SW480 (cell line): ENCODE data around the gene WBP2.

Source experiments
- DNase-seq: peaks from one replicate; pipeline ENCODE4 v3.0.0-alpha.2; 2016; ENCODE audit warnings: low spot score

WBP2 gene

GRCh38 chr17:75827308-75828075 is 27.6 kb downstream of the WBP2 start:
- DNase-seq = no peak

- DNase-seq = no peak
Observed at GRCh38 chr17:75826561-75827307, 28.4 kb downstream of the WBP2 start.

- no peak for DNase-seq
Observed at GRCh38 chr17:75825748-75826370, 29.3 kb downstream of the WBP2 start.

GRCh38 chr17:75825149-75825552 is 30.0 kb downstream of the WBP2 start:
- DNase-seq = no peak

GRCh38 chr17:75824666-75825065 is 30.5 kb downstream of the WBP2 start:
- DNase-seq = no peak

- DNase-seq = no peak
Observed at GRCh38 chr17:75824050-75824552, 31.0 kb downstream of the WBP2 start.

DNA sequence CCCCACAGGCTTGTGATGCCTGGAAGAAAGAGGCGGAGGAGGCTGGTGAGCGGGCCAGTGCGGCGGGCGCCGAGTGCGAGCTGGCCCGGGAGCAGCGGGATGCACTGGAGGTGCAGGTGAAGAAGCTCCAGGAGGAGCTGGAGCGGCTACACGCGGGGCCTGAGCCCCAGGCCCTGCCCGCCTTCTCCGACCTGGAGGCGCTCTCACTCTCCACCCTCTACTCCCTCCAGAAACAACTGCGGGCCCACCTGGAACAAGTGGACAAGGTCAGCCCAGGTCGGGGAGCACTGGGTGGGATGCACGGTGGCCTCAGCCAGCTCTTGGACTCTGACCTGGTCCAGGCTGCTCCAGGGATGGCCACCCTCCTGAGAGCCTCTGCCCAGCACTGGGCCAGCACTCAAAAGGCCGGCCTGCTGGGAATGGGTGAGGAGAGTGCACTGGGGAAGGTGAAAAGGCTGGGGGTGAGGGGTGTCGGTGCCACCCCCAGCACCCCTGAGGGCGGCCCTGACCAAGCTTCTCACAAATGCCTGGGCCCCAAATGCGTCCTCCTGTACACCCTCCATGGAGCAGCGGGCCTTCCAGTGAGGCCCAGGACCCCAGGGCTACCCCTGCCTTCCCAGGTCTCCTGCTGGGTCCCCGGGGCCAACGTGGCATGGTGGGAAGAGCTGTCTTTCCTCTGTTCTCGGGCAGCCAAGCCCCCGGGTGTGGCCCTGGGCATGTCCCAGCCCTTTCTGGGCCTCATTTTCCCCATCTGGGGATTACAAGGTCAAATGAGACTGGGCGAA is 31.7 kb downstream of the WBP2 start:
- DNase-seq = no peak

- no peak for DNase-seq
Observed at GRCh38 chr17:75822800-75823166, 32.4 kb downstream of the WBP2 start.

- DNase-seq = no peak
Observed at GRCh38 chr17:75822119-75822799, 32.9 kb downstream of the WBP2 start.

GRCh38 chr17:75821552-75821951 is 33.6 kb downstream of the WBP2 start:
- DNase-seq = no peak

DNA sequence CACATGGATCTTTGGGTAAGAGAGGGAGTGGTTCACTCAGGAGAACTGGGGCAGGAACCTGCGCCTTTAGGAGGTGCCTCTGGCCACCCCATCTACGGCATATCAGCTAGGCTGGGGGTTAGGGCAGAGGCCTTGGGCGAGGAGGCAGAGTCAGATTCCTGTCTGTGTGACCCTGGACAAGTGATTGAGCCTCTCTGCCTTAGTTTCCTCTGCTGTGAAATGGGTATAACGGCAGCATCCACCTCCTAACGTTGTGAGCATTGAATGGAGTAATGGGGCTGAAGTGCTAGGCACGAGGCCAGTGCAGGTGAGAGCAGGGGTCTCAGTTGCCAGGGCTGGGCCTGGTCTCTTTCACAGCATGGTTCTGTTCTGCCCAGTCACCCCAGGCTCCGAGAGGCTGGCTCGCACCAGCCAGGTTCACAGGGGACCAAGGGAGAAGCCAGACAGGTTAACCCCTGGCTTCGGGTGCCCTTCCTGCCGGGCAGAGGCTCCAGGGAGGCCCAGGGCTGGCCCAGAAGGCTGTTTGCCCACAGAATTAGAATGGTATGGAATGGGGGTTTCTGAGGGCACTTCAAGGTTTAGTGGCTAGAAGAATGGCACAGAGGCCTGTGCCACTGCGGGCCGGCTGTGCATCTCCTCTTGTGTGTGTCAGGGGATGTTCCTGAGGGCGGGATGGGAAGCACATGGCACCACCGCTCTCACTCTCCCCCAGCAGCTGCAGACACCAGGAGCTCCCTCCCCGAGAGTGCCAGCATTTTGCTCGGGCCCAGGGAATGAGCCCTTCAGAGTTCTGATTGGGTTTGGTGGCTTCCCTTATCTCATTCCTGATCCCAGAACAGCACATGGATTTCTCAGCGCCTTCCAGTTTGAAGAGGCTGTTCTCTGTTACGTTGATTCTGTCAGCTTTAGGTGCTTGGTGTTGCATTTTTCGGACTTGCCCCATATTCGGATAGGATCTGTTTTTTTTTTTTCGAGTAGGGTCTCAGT is 34.7 kb downstream of the WBP2 start:
- no peak for DNase-seq

- no peak for DNase-seq
Observed at GRCh38 chr17:75819678-75820077, 35.5 kb downstream of the WBP2 start.

GRCh38 chr17:75819116-75819515 is 36.0 kb downstream of the WBP2 start:
- no peak for DNase-seq

GRCh38 chr17:75818326-75818885 is 36.7 kb downstream of the WBP2 start:
- DNase-seq = no peak

- no peak for DNase-seq
Observed at GRCh38 chr17:75817571-75817970, 37.6 kb downstream of the WBP2 start.

- DNase-seq = no peak
Observed at GRCh38 chr17:75816693-75817092, 38.4 kb downstream of the WBP2 start.

- no peak for DNase-seq
Observed at GRCh38 chr17:75815399-75815798, 39.7 kb downstream of the WBP2 start.

DNA sequence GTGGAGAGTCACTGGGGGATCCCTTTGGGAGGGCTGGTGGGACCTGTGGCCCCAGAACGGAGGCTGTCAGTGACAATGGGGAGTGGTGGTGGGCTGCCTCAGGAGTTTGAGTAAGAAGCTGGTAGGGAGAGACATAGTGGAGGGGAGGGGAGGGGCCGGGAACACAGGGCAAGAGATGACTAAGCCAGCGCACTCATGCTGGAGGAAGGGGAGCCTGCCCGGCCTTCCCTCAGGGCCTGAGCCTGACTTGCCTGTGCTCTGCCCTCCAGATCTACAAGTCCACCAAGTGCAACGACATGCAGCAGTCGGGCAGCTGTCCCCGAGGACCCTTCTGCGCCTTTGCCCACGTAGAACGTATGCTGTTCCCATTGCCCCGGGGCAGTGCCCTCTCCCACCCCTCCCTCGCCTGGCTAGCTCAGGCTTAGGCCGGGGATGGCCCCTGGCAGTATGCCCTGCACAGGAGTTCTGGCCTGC is 40.2 kb downstream of the WBP2 start:
- no peak for DNase-seq

DNA sequence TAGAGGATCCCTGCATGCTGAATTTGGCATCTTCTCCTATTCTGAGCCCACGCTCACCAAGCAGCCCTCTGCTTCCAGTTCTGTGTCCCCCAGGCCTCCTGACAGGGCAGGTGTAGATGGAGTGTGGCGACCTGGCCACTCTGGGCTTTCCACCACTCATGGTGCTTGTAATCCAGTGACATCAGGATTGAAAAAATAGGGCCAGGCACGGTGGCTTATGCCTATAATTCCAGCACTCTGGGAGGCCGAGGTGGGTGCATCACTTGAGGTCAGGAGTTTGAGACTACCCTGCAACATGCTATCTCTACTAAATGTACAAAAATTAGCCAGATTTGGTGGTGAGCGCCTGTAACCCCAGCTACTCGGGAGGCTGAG is 41.1 kb downstream of the WBP2 start:
- no peak for DNase-seq
